ENCODE data around the gene VENTX.
"Not testable (repeated sequence)": the region's sequence is repeated elsewhere in the genome, so short reads cannot be mapped to it uniquely, and the experiment has no call there.

Gene VENTX

GRCh38 chr10:133217800-133218589 is 19.7 kb upstream of the VENTX start:
- DNase-seq = no peak

- DNase-seq = no peak
Observed at GRCh38 chr10:133218891-133219290, 18.8 kb upstream of the VENTX start.

- no peak for DNase-seq
Observed at GRCh38 chr10:133219782-133220181, 17.9 kb upstream of the VENTX start.

GRCh38 chr10:133221331-133221730 is 16.3 kb upstream of the VENTX start:
- no peak for DNase-seq

GRCh38 chr10:133221756-133222155 is 15.9 kb upstream of the VENTX start:
- DNase-seq = not testable (repeated sequence)

- DNase-seq = no peak
Observed at GRCh38 chr10:133224076-133224475, 13.6 kb upstream of the VENTX start.

- DNase-seq = no peak
Observed at GRCh38 chr10:133224756-133225372, 12.8 kb upstream of the VENTX start.

GRCh38 chr10:133225707-133226191 is 11.9 kb upstream of the VENTX start:
- no peak for DNase-seq

- DNase-seq = no peak
Observed at GRCh38 chr10:133226251-133226808, 11.3 kb upstream of the VENTX start.

GRCh38 chr10:133227256-133227655 is 10.4 kb upstream of the VENTX start:
- DNase-seq = no peak

GRCh38 chr10:133229265-133230043 is 8.2 kb upstream of the VENTX start:
- DNase-seq = no peak

- DNase-seq = no peak
Observed at GRCh38 chr10:133230044-133230361, 7.7 kb upstream of the VENTX start, which contains the start of gene UTF1. Gene UTF1, plus strand, starts transcription at chr10:133230217. Its CDS starts 72 bp downstream, at chr10:133230289.

- no peak for DNase-seq
Observed at GRCh38 chr10:133230387-133231195, 7.1 kb upstream of the VENTX start.

GRCh38 chr10:133231244-133231945 is 6.3 kb upstream of the VENTX start:
- no peak for DNase-seq

- no peak for DNase-seq
Observed at GRCh38 chr10:133231946-133232574, 5.6 kb upstream of the VENTX start.

- not testable (repeated sequence) for DNase-seq
Observed at GRCh38 chr10:133234796-133235195, 2.9 kb upstream of the VENTX start.

GRCh38 chr10:133235265-133235855 is 2.3 kb upstream of the VENTX start:
- DNase-seq = no peak

GRCh38 chr10:133235932-133236331 is 1.7 kb upstream of the VENTX start:
- no peak for DNase-seq

GRCh38 chr10:133236401-133237240 is 1.0 kb upstream of the VENTX start:
- no peak for DNase-seq

GRCh38 chr10:133237241-133237587 is 441 bp upstream of the VENTX start:
- no peak for DNase-seq
